Duodenal mucosa (tissue), 2 donors: Measurements from ENCODE around the gene DCHS2.

Source experiments
- H3K27ac ChIP-seq: one replicate; pipeline ENCODE4 v1.7.0; 2013; ENCODE audit warnings: low read depth, low read length
- H3K27me3 ChIP-seq, 2 donors: one replicate each; pipeline ENCODE4 v1.7.0; 2013; ENCODE audit warnings: low read length in 2 of 2, control low read depth in 1 of 2; ENCODE audit not compliant: insufficient read depth in 2 of 2, control insufficient read depth in 1 of 2
- H3K36me3 ChIP-seq, 2 donors: one replicate each; pipeline ENCODE4 v1.7.0; 2013; ENCODE audit warnings: low read length in 2 of 2, control low read depth in 1 of 2; ENCODE audit not compliant: insufficient read depth in 2 of 2, control insufficient read depth in 1 of 2
- H3K4me1 ChIP-seq, 2 donors: one replicate each; pipeline ENCODE4 v1.7.0; 2013; ENCODE audit warnings: low read length in 2 of 2, control low read depth in 1 of 2; ENCODE audit not compliant: insufficient read depth in 2 of 2, control insufficient read depth in 1 of 2
- H3K4me3 ChIP-seq, 2 donors: one replicate each; pipeline ENCODE4 v1.7.0; 2013; ENCODE audit warnings: low read length in 2 of 2, low read depth in 1 of 2
- H3K9ac ChIP-seq, 2 donors: one replicate each; pipeline ENCODE4 v1.7.0; 2013; ENCODE audit warnings: low read length in 2 of 2, low read depth in 1 of 2
- H3K9me3 ChIP-seq, 2 donors: one replicate each; pipeline ENCODE4 v1.7.0; 2013; ENCODE audit warnings: low read length in 2 of 2, control low read depth in 1 of 2; ENCODE audit not compliant: control insufficient read depth in 1 of 2

DCHS2 gene

GRCh38 chr4:154491341-154492271 is at the start of gene DCHS2:
TSS of gene DCHS2 (minus strand) at chr4:154491799. CDS start at chr4:154491355, 444 bp downstream.
- Histone ChIP-seq H3K4me1 (peaks cover 4 to 7% of the 10 kb centered on the region in 2 donors), H3K27me3 (peaks cover 24 to 36% of the 10 kb centered on the region in 2 donors), H3K4me3 (peak within 1 kb of the TSS; percentile 51), H3K27ac (no peak within 1 kb of the TSS), H3K9ac (no peak within 1 kb of the TSS), H3K9me3 (no peaks in the 10 kb centered on the region), H3K36me3 (no peaks in the 10 kb centered on the region)

DNA sequence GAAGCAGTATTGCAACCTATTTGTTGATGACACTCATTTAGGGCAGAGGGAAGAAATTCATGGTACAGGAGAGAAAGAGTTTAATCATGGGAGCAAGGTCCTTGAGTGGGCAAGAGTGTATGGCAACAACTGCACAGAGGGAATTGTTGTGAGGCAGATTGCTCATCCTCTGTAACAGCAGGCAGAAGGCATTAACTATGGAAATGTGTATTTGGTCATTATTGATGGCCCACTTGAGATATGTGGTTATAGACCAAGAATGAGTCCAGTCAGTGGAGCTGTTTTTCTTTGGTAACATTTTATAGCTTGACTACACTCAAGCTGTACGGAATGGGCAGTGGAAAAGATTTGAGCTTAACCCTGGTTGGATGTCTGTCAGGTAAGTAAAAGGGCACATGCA is 42.7 kb upstream of the DCHS2 start:
- Histone ChIP-seq H3K4me1 (no peaks in the 10 kb centered on the region), H3K27ac (no peak overlapping the region)

GRCh38 chr4:154529728-154530519 is 38.3 kb upstream of the DCHS2 start:
- no peaks in the 10 kb centered on the region for H3K9me3 ChIP-seq
- no peaks in the 10 kb centered on the region for H3K36me3 ChIP-seq
- no peak overlapping the region for H3K9ac ChIP-seq
- peaks cover 0 to 3% of the 10 kb centered on the region in 2 donors for H3K4me1 ChIP-seq
- H3K4me3 ChIP-seq = no peak overlapping the region
- H3K27ac ChIP-seq = no peak overlapping the region
- H3K27me3 ChIP-seq = no peaks in the 10 kb centered on the region

More for the DNA sequence above, 42.7 kb upstream of the DCHS2 start:
- no peaks in the 10 kb centered on the region for H3K27me3 ChIP-seq
- peaks cover 11 to 28% of the 10 kb centered on the region in 2 donors for H3K36me3 ChIP-seq
- H3K9ac ChIP-seq = no peak overlapping the region
- H3K4me3 ChIP-seq = no peak overlapping the region
- no peaks in the 10 kb centered on the region for H3K9me3 ChIP-seq

GRCh38 chr4:154528869-154529268 is 37.3 kb upstream of the DCHS2 start:
- Histone ChIP-seq H3K27ac (no peak overlapping the region), H3K9ac (no peak overlapping the region), H3K4me3 (no peak overlapping the region), H3K4me1 (peaks cover 0 to 3% of the 10 kb centered on the region in 2 donors), H3K9me3 (no peaks in the 10 kb centered on the region), H3K27me3 (no peaks in the 10 kb centered on the region), H3K36me3 (no peaks in the 10 kb centered on the region)

DNA sequence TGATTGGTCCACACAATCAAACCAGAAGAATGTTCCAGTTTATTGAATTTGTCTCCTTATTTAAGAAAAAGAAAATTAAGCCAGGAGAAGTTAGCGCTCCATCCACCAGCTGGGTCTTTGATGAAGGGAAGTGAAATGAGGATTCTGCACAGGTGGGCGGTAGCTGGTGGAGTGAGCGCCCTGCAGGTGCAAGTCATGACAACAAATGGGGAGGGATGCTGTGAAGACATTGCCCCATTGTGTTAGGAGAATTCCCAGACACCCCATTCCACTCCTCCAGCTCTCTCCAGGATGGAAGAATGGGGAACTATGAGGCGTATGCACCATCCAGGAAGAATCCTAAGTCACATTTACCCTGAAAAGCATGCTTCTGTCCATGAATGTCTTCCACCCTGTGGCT is 35.7 kb upstream of the DCHS2 start:
- Histone ChIP-seq H3K9ac (no peak overlapping the region), H3K27me3 (no peaks in the 10 kb centered on the region), H3K36me3 (no peaks in the 10 kb centered on the region), H3K4me1 (peaks cover 0 to 3% of the 10 kb centered on the region in 2 donors), H3K27ac (no peak overlapping the region), H3K9me3 (no peaks in the 10 kb centered on the region), H3K4me3 (no peak overlapping the region)

- Histone ChIP-seq H3K4me3 (no peak overlapping the region), H3K27me3 (no peaks in the 10 kb centered on the region), H3K36me3 (no peaks in the 10 kb centered on the region), H3K9ac (no peak overlapping the region), H3K9me3 (no peaks in the 10 kb centered on the region), H3K4me1 (peaks cover 0 to 3% of the 10 kb centered on the region in 2 donors), H3K27ac (no peak overlapping the region)
Observed at GRCh38 chr4:154526151-154526550, 34.6 kb upstream of the DCHS2 start.

DNA sequence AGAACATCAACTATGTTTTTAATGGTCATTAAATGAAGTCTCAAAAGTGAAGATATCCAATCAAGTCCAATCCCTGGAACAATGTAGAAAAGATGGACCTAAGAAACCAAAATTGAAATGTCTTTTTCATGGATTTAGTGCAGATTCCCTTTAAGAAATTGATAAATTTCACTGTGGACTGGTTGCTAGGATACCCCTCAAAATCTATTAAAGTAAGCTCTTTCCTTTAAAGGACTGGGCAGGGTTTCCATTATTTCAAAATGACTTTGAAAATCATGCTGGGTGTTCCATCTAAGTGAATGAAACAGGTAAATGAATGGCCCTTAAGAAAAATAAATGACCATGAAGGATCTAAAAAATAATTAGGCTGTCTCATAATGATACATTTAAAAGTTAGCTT is 30.0 kb upstream of the DCHS2 start:
- Histone ChIP-seq H3K4me1 (no peaks in the 10 kb centered on the region), H3K36me3 (no peaks in the 10 kb centered on the region), H3K4me3 (no peak overlapping the region), H3K27me3 (peaks cover 0 to 5% of the 10 kb centered on the region in 2 donors), H3K9me3 (no peaks in the 10 kb centered on the region), H3K27ac (no peak overlapping the region), H3K9ac (no peak overlapping the region)

GRCh38 chr4:154519214-154519613 is 27.6 kb upstream of the DCHS2 start:
- Histone ChIP-seq H3K27ac (no peak overlapping the region), H3K36me3 (no peaks in the 10 kb centered on the region), H3K4me1 (no peaks in the 10 kb centered on the region), H3K27me3 (peaks cover 0 to 9% of the 10 kb centered on the region in 2 donors), H3K9me3 (no peaks in the 10 kb centered on the region), H3K4me3 (no peak overlapping the region), H3K9ac (no peak overlapping the region)

- H3K27me3 ChIP-seq = peaks cover 0 to 9% of the 10 kb centered on the region in 2 donors
- H3K4me1 ChIP-seq = no peaks in the 10 kb centered on the region
- H3K4me3 ChIP-seq = no peak overlapping the region
- H3K36me3 ChIP-seq = no peaks in the 10 kb centered on the region
- H3K9me3 ChIP-seq = no peaks in the 10 kb centered on the region
- H3K9ac ChIP-seq = no peak overlapping the region
- no peak overlapping the region for H3K27ac ChIP-seq
Observed at GRCh38 chr4:154517591-154517990, 26.0 kb upstream of the DCHS2 start.
